IPS DF 6.9 (cell line): ENCODE results near the gene PLD4.

Source experiments
- DNase-seq: peaks from one replicate; pipeline ENCODE4 v3.0.0-alpha.2; 2013; ENCODE audit warnings: low read depth, low spot score
- H3K27ac ChIP-seq: one replicate; pipeline ENCODE4 v1.5.1; 2013; ENCODE audit warnings: low read length, control low read depth
- H3K27me3 ChIP-seq: 2 replicates; pipeline ENCODE4 v1.6.1; 2013; ENCODE audit warnings: mild to moderate bottlenecking, low read length; ENCODE audit not compliant: control insufficient read depth, insufficient read depth
- H3K36me3 ChIP-seq: 2 replicates; pipeline ENCODE4 v1.6.1; 2013; ENCODE audit warnings: low read length; ENCODE audit not compliant: control insufficient read depth, insufficient read depth
- H3K4me1 ChIP-seq: 2 replicates; pipeline ENCODE4 v1.6.1; 2013; ENCODE audit warnings: low read length; ENCODE audit not compliant: control insufficient read depth, insufficient read depth
- H3K4me3 ChIP-seq: 2 replicates; pipeline ENCODE4 v1.5.1; 2013; ENCODE audit warnings: mild to moderate bottlenecking, low read length
- H3K9me3 ChIP-seq: 2 replicates; pipeline ENCODE4 v1.6.1; 2013; ENCODE audit warnings: low read length, inconsistent platforms; ENCODE audit not compliant: control insufficient read depth, insufficient read depth
- WGBS: extraction: QIAGEN DNeasy Blood & Tissue Kit; methylation state at CpG from one replicate; pipeline ENCODE4 v1.1.7; 2013; ENCODE audit warnings: mixed read lengths, missing lambda C conversion rate; ENCODE audit not compliant: insufficient read length, insufficient coverage; 5-methylcytosine and 5-hydroxymethylcytosine counted together

PLD4 gene

DNA sequence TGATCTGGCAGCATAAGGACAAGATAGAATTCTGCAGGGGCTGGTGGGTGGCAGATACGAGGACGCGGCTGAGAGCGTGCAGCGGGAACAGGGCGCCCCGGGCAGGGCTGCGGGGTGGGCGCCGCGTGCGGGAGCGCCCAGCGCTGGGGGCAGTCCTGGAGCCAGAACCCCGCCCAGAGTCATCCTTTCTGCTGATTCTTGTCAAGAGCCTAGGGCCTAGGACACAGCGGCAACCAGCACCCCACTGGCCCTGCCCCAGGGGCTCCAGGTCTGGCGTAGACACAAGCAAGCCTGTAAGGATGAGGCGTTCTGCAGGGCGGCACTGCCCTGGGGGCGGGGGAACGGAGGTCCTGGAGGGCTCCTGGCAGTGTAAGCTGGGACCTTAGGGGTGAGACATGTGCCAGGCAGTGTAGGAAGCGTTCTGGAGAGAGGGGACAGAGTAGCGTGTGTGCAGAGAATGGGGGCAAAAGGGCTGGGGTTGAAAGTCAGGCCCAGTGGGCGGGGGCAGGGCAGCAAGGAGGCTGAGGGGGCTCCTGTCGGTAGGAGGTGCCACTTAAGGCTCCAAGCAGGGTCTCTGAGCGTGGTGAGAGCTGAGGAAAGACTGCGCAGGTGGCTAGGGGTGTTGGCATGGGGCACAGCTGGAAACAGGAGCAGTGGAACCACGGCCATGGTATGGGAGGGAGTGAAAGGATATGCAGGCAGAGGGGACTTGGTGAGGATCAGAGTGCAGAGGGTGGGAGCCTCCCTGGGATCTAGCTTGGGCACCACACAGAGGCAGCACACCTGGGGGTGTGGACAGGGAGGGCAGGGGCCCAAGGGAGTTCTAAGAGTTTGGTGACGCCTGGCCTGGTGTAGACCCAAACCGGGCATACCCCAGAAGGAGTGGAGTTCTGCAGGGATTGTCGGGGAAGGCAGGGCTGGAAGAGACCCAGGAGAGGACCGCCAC, 54.3 kb downstream of the PLD4 start:
- WGBS: no CpG with 5 or more reads among the region's 32 CpGs
- no peak for DNase-seq
- H3K4me3 ChIP-seq: peak overlapping the region; percentile 18; the same call in 1 of the 2 replicates
- peaks cover 16% of the 10 kb centered on the region; the same call in 1 of the 2 replicates for H3K27me3 ChIP-seq
- no peaks in the 10 kb centered on the region for H3K4me1 ChIP-seq
- H3K36me3 ChIP-seq: no peaks in the 10 kb centered on the region
- H3K9me3 ChIP-seq: no peaks in the 10 kb centered on the region
- no peak overlapping the region for H3K27ac ChIP-seq

DNA sequence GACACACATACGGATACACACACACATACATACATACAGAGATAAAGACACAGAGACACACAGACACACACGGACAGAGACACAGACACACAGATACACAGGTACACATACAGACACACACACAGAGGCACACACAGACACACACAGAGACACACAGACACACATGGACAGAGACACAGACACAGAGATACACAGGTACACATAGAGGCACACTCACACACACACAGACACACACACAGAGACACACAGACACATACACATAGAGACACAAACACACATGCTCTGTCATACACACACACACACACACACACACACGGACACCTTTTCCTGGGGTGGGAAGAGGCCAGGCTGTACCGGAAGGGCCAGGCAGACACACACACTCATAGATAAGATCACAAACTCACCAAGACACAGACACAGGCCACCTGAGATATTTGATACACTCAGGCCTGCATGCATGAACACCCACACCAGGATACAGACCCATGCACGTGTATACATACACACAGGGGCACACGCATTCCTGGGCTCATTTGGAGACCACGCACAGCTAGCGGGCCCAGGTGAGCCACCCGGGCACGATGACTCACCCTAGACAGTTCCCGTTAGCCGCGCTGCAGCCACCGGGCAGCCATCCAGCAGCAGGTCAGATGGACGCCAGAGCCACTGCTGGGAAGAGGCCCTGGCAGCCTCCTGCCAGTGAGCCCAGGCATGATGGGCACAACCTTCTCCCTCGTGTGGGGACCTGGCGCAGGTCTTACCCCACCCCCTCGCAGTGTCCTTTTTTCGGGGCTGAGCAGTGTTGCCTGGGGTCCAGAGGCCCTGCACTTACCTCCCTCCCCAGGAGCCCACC, 55.3 kb downstream of the PLD4 start:
- no peak overlapping the region for H3K27ac ChIP-seq
- no peaks in the 10 kb centered on the region; the same call in 1 of the 2 replicates for H3K4me1 ChIP-seq
- H3K4me3 ChIP-seq: no peak overlapping the region
- no peaks in the 10 kb centered on the region; the same call in 1 of the 2 replicates for H3K36me3 ChIP-seq
- no CpG with 5 or more reads among the region's 19 CpGs for WGBS
- peaks cover 16% of the 10 kb centered on the region; the same call in 1 of the 2 replicates for H3K27me3 ChIP-seq
- DNase-seq: no peak
- no peaks in the 10 kb centered on the region for H3K9me3 ChIP-seq

DNA sequence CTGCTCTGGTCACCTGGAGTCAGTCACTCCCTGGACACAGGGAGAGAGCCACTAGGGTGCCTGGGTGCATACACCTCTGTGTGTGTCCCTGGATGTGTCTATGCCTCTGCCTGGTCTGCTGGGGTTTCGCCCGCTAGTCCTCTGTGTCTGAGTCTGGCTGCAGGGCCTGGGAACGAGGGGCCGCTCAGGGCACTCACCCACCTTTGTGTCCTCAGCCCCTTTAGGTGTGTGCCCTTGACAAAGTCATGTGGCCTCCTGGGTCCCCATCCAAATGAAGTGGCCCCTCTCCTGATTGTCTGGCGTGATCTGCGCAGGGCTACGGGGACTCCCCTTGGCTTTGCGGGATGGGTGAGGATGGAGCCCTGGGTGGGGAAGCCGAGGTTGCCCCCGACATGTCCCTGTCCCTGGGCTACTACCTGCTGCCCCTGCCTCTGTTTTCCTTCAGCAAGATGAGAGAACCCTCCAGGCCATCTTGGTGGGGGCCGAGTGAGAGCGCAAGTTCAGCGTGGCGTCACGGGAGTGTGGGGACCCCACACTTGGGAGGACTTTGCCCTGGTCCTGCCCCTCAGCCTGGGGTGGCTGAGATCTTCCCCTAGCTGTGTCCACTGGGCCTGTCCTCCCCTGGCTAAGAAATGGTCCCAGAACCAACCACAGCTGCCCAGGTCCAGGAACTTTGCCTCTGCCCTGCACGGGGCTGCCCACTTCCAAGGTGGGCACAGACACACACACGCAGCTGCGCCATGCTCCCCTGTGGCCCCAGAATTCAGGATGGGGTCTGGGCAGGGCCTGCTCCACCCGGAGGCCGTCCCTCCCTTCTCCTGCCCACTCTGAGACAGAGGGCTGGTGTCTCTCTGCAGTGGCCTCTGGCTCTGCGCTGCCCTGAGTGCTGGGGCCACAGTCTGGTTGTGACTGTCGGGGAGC, 56.2 kb downstream of the PLD4 start:
- DNase-seq: no peak
- H3K4me1 ChIP-seq: no peaks in the 10 kb centered on the region; the same call in 1 of the 2 replicates
- H3K27ac ChIP-seq: no peak overlapping the region
- H3K4me3 ChIP-seq: no peak overlapping the region
- H3K36me3 ChIP-seq: no peaks in the 10 kb centered on the region; the same call in 1 of the 2 replicates
- no CpG with 5 or more reads among the region's 22 CpGs for WGBS
- H3K27me3 ChIP-seq: peaks cover 16% of the 10 kb centered on the region; the same call in 1 of the 2 replicates
- no peaks in the 10 kb centered on the region for H3K9me3 ChIP-seq

DNA sequence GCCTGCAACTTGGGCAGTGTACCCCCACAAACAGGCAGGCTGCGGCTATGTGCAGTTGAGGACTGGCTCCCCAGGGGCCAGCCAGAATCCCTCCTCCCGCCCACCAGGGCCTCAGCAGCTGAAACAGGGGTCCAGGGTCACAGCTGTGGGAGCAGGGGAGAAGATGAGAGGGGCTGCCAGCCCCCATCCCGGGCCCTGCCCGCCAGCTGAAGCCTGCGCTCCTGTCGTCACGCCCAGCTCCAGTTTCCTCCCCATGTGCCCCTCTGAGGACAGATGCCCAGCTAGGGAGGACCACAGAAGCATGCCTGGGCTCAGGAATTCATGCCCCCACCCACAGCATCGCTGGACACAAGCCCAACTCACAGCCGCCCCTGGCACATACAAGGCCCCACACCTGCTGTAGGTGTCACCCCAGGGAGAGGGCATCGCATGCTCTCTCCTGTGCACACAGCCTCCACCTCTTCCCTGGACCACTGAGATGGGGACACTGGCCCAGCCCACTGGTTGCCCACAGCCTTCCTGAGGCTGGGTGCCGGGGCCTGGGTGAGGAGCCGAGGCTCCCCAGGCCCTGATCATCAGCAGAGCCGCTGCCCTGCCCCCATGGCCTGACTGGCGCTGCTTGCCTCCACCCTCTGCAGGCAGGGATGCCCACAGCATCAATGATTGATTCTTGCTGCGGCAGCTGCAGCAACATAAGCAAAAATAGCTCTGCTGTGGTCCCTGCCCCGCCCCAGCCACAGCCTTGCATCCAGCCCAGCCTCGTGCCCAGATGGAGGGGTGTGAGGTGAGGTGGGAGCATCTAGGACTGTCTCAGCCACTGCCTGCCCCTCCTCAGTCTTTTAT, 57.2 kb downstream of the PLD4 start:
- no peak overlapping the region for H3K4me3 ChIP-seq
- H3K27ac ChIP-seq: no peak overlapping the region
- H3K36me3 ChIP-seq: no peaks in the 10 kb centered on the region; the same call in 1 of the 2 replicates
- H3K4me1 ChIP-seq: no peaks in the 10 kb centered on the region; the same call in 1 of the 2 replicates
- peaks cover 15% of the 10 kb centered on the region; the same call in 1 of the 2 replicates for H3K27me3 ChIP-seq
- DNase-seq: no peak
- H3K9me3 ChIP-seq: no peaks in the 10 kb centered on the region
- no CpG with 5 or more reads among the region's 17 CpGs for WGBS

DNA sequence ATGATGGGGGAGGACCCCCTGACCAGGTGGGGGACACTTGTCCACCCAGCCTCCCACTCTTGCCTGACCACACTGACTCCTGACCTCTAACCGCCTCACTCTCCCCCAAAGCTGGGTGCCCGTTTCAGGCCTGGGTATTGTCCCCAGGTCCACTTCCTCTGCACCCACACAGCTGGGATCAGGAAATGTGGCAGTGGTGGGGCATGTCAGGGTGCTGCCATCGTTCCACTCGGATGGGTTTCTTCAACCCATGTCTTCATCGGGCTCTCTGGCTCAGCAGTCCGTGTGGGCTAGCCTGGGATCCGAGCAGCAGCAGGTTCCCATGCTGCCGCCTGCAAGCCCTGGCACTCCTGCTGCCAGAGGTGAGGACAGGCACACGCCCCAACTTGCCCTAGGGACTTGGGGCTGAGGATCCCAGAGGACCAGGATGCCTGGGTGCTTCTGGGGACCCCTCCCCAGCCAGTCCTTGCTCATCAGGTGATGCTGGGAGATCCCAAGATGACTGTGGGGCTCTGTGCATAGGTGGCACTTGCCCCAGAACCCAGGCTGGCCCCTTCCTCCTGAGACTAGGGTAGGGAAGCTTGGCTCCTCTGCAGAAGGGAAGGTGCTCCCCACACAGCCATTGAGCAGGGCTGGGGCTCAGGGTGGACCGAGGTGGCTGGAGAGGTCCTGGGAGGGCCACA, 58.0 kb downstream of the PLD4 start:
- no peaks in the 10 kb centered on the region; the same call in 1 of the 2 replicates for H3K36me3 ChIP-seq
- peaks cover 10% of the 10 kb centered on the region; the same call in 1 of the 2 replicates for H3K27me3 ChIP-seq
- no peak overlapping the region for H3K27ac ChIP-seq
- no peak for DNase-seq
- no peak overlapping the region for H3K4me3 ChIP-seq
- no CpG with 5 or more reads among the region's 10 CpGs for WGBS
- no peaks in the 10 kb centered on the region for H3K9me3 ChIP-seq
- no peaks in the 10 kb centered on the region; the same call in 1 of the 2 replicates for H3K4me1 ChIP-seq
